MCF 10A (cell line): ENCODE results near the gene ADAT2. TPM values are rescaled to one million over a fixed set of nuclear protein-coding genes. Genes with fewer than 3 reads are reported as not detected.

ENCODE experiments used
- BruUV-seq: library from RNA; stranded (reverse); fragments of 400-500 nt; replicated peaks from 2 replicates; lab custom pipeline; 2021; lab: Mats Ljungman, UMichigan
- CTCF ChIA-PET: fragments of 300-600 bp; sonication (Branson Sonifier 250); formaldehyde crosslinking; extraction: SDS; loops from one replicate; lab custom pipeline; 2021; ENCODE audit warnings: antibody characterized with exemption, inconsistent platforms; lab: Yijun Ruan, JAX
- POLR2A ChIA-PET: fragments of 300-600, 350-650 bp; sonication (Branson Sonifier 250); formaldehyde crosslinking; extraction: SDS; loops from one replicate; lab custom pipeline; 2020; ENCODE audit warnings: antibody characterized with exemption, inconsistent platforms; lab: Yijun Ruan, JAX
- DNase-seq: peaks from one replicate; pipeline ENCODE4 v3.0.0-alpha.2; 2018; ENCODE audit not compliant: unreplicated experiment
- H3K27ac Mint-ChIP-seq: one replicate; pipeline ENCODE4 v1.8.0; 2022; ENCODE audit warnings: mild to moderate bottlenecking, low read depth, mixed read lengths; ENCODE audit not compliant: unreplicated experiment
- H3K27me3 Mint-ChIP-seq: one replicate; pipeline ENCODE4 v1.8.0; 2022; ENCODE audit warnings: mixed read lengths; ENCODE audit not compliant: insufficient read depth, unreplicated experiment
- H3K36me3 Mint-ChIP-seq: one replicate; pipeline ENCODE4 v1.8.0; 2022; ENCODE audit warnings: mild to moderate bottlenecking, moderate library complexity, mixed read lengths; ENCODE audit not compliant: insufficient read depth, unreplicated experiment
- H3K4me1 Mint-ChIP-seq: one replicate; pipeline ENCODE4 v1.8.0; 2022; ENCODE audit warnings: mixed read lengths; ENCODE audit not compliant: insufficient read depth, unreplicated experiment
- H3K4me3 Mint-ChIP-seq: one replicate; pipeline ENCODE4 v1.8.0; 2022; ENCODE audit warnings: mild to moderate bottlenecking, moderate library complexity, mixed read lengths; ENCODE audit not compliant: unreplicated experiment
- H3K9me3 Mint-ChIP-seq: one replicate; pipeline ENCODE4 v1.8.0; 2022; ENCODE audit warnings: mixed read lengths; ENCODE audit not compliant: unreplicated experiment
- intact Hi-C: fragments of 100-400 bp; cut with micrococcal nuclease; formaldehyde crosslinking; loops from 2 replicates; pipeline ENCODE4 v1.14.1; 2022
- total RNA-seq: library from RNA; stranded (reverse); gene quantifications from 2 replicates; pipeline ENCODE4 v1.2.3, GENCODE V29; 2022
- TF ChIP-seq, protein P1 (sequence below): fragments of 200-600 bp; IDR thresholded peaks from one replicate; pipeline ENCODE4 v1.8.0; 2022; ENCODE audit warnings: antibody characterized with exemption, mild to moderate bottlenecking; ENCODE audit not compliant: unreplicated experiment

Gene ADAT2
- total RNA-seq, 1 experiment from 2014 or later: 27.7 TPM

DNA sequence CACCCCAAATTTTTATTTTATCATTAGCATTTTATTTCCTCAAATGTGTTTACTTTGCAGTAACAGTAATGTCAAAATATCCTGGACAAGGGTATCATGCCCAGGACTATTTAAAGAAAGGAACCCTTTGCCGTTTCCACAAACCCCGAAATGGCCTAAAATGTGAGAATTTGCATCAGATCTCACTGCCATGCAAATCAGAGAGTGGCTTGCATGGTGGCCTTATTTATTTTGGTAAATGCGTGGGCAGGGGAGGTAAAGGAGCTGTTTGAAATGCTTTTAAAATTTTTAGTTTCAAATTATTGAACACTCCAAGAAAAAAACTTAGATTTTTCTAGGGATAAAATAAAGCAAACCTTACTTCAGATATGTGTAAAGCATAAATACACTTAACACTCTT lies 43.8 kb downstream of the ADAT2 start:
- Mint-ChIP-seq H3K27me3 (no peaks in the 10 kb centered on the region), H3K36me3 (no peaks in the 10 kb centered on the region), H3K4me3 (no peak overlapping the region), H3K4me1 (peaks cover 50% of the 10 kb centered on the region), H3K27ac (no peak overlapping the region), H3K9me3 (no peaks in the 10 kb centered on the region)
- TF ChIP-seq, protein P1, sequence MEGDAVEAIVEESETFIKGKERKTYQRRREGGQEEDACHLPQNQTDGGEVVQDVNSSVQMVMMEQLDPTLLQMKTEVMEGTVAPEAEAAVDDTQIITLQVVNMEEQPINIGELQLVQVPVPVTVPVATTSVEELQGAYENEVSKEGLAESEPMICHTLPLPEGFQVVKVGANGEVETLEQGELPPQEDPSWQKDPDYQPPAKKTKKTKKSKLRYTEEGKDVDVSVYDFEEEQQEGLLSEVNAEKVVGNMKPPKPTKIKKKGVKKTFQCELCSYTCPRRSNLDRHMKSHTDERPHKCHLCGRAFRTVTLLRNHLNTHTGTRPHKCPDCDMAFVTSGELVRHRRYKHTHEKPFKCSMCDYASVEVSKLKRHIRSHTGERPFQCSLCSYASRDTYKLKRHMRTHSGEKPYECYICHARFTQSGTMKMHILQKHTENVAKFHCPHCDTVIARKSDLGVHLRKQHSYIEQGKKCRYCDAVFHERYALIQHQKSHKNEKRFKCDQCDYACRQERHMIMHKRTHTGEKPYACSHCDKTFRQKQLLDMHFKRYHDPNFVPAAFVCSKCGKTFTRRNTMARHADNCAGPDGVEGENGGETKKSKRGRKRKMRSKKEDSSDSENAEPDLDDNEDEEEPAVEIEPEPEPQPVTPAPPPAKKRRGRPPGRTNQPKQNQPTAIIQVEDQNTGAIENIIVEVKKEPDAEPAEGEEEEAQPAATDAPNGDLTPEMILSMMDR: no peak
- intact Hi-C loops: no loop called here
- no TSS peak for BruUV-seq
- ChIA-PET POLR2A (interaction anchor here (0.7 to 2.2 kb wide), 3 partner anchors 9 to 463 kb away, joined by 4 to 13 read pairs (median 13); no protein-coding TSS in a partner anchor), CTCF (no interaction called here)
- no peak for DNase-seq

DNA sequence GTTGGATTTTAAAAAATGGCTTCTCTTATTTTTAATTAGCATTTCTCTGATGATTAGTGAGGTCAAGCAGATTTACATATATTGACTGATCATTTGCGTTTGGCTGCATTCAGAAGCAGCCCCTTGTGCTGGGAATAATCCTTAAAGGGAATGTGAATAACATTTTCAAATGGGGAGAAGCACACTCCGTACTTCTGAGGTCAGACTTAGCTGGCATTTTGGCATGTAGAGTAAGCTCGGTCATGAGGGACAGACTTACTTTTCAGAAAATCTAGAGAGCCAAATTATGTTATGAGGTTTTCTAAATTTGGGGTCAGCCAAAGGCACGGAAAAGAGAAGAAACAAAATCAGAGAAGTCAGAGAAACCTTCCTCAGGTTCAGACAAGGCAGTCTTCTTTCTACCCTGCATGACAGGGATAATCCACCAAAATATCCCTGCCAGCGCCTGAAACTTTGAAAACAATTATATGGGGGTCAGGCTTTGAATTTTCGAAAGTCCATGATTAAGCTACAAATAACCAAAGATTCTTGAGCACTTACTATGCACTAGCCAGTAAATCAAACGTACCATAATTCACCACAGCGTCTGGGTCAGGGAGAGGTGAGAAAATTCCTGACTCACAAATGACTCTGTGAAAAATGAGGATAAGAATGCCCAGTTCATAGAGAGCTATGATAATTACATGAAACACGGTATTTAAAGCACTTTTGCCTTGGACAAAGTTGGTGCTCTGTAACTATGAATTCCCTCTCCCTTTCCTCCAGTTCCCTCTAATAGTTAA lies 44.9 kb downstream of the ADAT2 start:
- Mint-ChIP-seq H3K4me1 (peaks cover 52% of the 10 kb centered on the region), H3K9me3 (no peaks in the 10 kb centered on the region), H3K27me3 (no peaks in the 10 kb centered on the region), H3K36me3 (no peaks in the 10 kb centered on the region), H3K4me3 (peak overlapping the region; percentile 25), H3K27ac (peak overlapping the region; percentile 85)
- intact Hi-C loops: no loop called here
- ChIA-PET POLR2A (interaction anchor here (0.6 to 2.2 kb wide), 13 partner anchors 8 to 346 kb away, joined by 3 to 13 read pairs (median 5); partner anchors contain the start of genes ADAT2 and PEX3), CTCF (interaction anchor here (1.0 to 1.3 kb wide), 3 partner anchors 11 to 932 kb away, joined by 3 to 5 read pairs (median 4); no protein-coding TSS in a partner anchor)
- DNase-seq: peak; percentile 49
- BruUV-seq: no TSS peak
- TF ChIP-seq, protein P1: no peak

DNA sequence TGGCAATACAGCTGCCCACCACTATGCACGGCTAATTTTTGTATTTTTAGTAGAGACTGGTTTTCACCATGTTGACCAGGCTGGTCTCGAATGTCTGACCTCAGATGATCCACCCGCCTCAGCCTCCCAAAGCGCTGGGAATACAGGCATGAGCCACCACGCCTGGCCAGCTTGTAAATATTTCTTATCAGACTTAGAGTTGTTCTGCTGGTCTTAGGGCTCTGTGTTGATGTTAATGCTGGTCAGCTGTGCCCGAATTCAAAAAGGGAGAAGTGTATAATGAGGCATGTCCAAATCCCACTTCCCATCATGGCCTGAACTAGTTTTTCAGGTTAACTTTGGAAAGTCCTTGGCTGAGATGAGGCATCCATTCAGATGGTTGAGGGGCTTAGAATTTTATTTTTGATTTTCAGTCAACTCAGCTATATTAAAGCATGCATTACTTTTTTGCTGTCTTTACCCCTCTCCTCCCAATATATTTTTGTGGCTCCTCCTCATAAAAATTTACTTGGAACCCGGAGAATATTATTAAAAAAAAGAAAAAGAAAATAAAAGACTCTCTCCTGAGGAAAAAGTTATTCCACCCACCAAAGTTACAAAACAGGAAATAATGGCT lies 47.7 kb downstream of the ADAT2 start:
- ChIA-PET CTCF (interaction anchor here (0.6 to 1.6 kb wide), 4 partner anchors 35 to 170 kb away, joined by 3 to 6 read pairs (median 4); no protein-coding TSS in a partner anchor), POLR2A (interaction anchor here (0.6 to 2.2 kb wide), 6 partner anchors 47 to 73 kb away, joined by 3 to 12 read pairs (median 5); no protein-coding TSS in a partner anchor)
- H3K4me3 Mint-ChIP-seq: no peak overlapping the region
- H3K27me3 Mint-ChIP-seq: no peaks in the 10 kb centered on the region
- H3K4me1 Mint-ChIP-seq: peaks cover 66% of the 10 kb centered on the region
- intact Hi-C loops: no loop called here
- H3K36me3 Mint-ChIP-seq: no peaks in the 10 kb centered on the region
- no TSS peak for BruUV-seq
- H3K27ac Mint-ChIP-seq: no peak overlapping the region
- DNase-seq: no peak
- TF ChIP-seq, protein P1: no peak
- H3K9me3 Mint-ChIP-seq: no peaks in the 10 kb centered on the region
